ENCODE measurements around the gene CIT. TPM values are rescaled to one million over a fixed set of nuclear protein-coding genes. Genes with fewer than 3 reads are reported as not detected.

The CIT gene
- total and polyA plus RNA-seq, 2 donors (not counting 3 experiments of a cell fraction or from before 2014, with no cell fraction given) = 13.3 to 61.8 TPM

DNA sequence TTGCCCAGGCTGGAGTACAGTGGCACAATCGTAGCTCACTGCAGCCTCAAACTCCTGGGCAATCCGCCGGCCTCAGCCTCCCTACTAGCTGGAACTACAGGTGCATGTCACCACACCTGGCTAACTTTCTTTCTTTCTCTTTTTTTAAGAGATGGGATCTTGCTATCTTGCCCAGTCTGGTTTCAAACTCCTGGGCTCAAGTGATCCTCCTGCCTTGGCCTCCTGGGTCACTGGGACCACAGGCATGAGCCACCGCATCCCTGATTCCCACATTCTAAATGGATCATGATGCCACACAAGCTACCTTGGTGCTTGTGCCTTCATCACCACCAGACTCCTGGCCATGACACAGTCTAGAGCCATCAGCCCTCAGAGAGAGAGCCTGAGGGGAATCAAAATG, 165.4 kb downstream of the CIT start:
- Histone ChIP-seq H3K27me3 (ENCODE audit: control insufficient read depth in 2 of 2, insufficient read depth in 2 of 2, low read length in 2 of 2) (no peaks in the 10 kb centered on the region), H3K9me1 (replicated peaks; ENCODE audit: control insufficient read depth, extremely low read depth, insufficient read depth, low read length) (no peaks in the 10 kb centered on the region), H4K20me1 (replicated peaks; ENCODE audit: control insufficient read depth, extremely low read depth, insufficient read depth, low read length) (no peaks in the 10 kb centered on the region), H3K36me3 (ENCODE audit: control insufficient read depth in 2 of 2, extremely low read depth in 1 of 2, insufficient read depth in 2 of 2, low read length in 2 of 2) (no peaks in the 10 kb centered on the region), H3K4me2 (ENCODE audit: insufficient read depth, low read length) (no peak overlapping the region), H3K79me2 (ENCODE audit: control insufficient read depth, insufficient read depth, low read length) (no peaks in the 10 kb centered on the region), H3K9me3 (replicated peaks; ENCODE audit: control insufficient read depth, insufficient read depth, low read length) (no peaks in the 10 kb centered on the region), H3K9ac (replicated peaks; ENCODE audit: extremely low read depth, insufficient read depth, low read length) (no peak overlapping the region), H2AFZ (ENCODE audit: low read depth, low read length) (no peak overlapping the region), H3K4me3 (replicated peaks in 1 of 3; ENCODE audit: insufficient read depth in 1 of 3, low read depth in 1 of 3, low read length in 3 of 3) (no peak overlapping the region), H3K27ac (ENCODE audit: insufficient read depth, low read depth, low read length) (no peak overlapping the region), H3K4me1 (ENCODE audit: control insufficient read depth, extremely low read depth, insufficient read depth, low read length) (peaks cover 15% of the 10 kb centered on the region)
- ChIA-PET CTCF (interaction anchor here (2.1 to 2.5 kb wide), 2 partner anchors 12 to 70 kb away, joined by 7 to 14 read pairs; no protein-coding TSS in a partner anchor), POLR2A (no interaction called here)
- DNase-seq (ENCODE audit: low read depth, low spot score) (no peak), FAIRE-seq (no peak)
- no peak for TF ChIP-seq GATA2 (IDR thresholded peaks at IDR 0.05; ENCODE audit: insufficient read depth, insufficient read length, low read depth, low read length)
- no peak for TF ChIP-seq CTCF (IDR thresholded peaks at IDR 0.05; ENCODE audit: extremely low read depth in 1 of 2, insufficient read depth in 1 of 2, low read depth in 1 of 2, low read length in 2 of 2)
- TF ChIP-seq POLR2A (IDR thresholded peaks at IDR 0.05; ENCODE audit: low read depth, low read length) = no peak
- TF ChIP-seq FOS (IDR thresholded peaks at IDR 0.05; ENCODE audit: borderline replicate concordance, insufficient read depth, low read length) = no peak
- no peak for TF ChIP-seq MYC (IDR thresholded peaks at IDR 0.05; ENCODE audit: low read depth, low read length)
- dilution Hi-C loops (cut with MboI; ENCODE audit: extremely low pct_ligation_motif_present, low sequenced_read_pairs) = no loop called here
- intact Hi-C loops (cut with micrococcal nuclease) = no loop called here
- no TSS peak for BruUV-seq (replicated peaks)

GRCh38 chr12:119710965-119711551, 166.1 kb downstream of the CIT start:
- H3K4me3 ChIP-seq (replicated peaks in 1 of 3; ENCODE audit: insufficient read depth in 1 of 3, low read depth in 1 of 3, low read length in 3 of 3) = no peak overlapping the region
- no peak overlapping the region for H3K27ac ChIP-seq (ENCODE audit: insufficient read depth, low read depth, low read length)
- ChIA-PET POLR2A (interaction anchor here (0.6 kb wide), 1 partner anchor 12 kb away, joined by 4 read pairs; no protein-coding TSS in a partner anchor), CTCF (interaction anchor here (2.0 to 2.5 kb wide), 3 partner anchors 12 to 70 kb away, joined by 7 to 14 read pairs (median 9); no protein-coding TSS in a partner anchor)
- dilution Hi-C loops (cut with MboI; ENCODE audit: extremely low pct_ligation_motif_present, low sequenced_read_pairs) (no loop called here), intact Hi-C loops (cut with micrococcal nuclease) (no loop called here)
- DNase-seq (ENCODE audit: low read depth, low spot score) (no peak), FAIRE-seq (no peak)
- H3K9me3 ChIP-seq (replicated peaks; ENCODE audit: control insufficient read depth, insufficient read depth, low read length) = no peaks in the 10 kb centered on the region
- H2AFZ ChIP-seq (ENCODE audit: low read depth, low read length) = no peak overlapping the region
- H3K4me1 ChIP-seq (ENCODE audit: control insufficient read depth, extremely low read depth, insufficient read depth, low read length) = peaks cover 10% of the 10 kb centered on the region
- H4K20me1 ChIP-seq (replicated peaks; ENCODE audit: control insufficient read depth, extremely low read depth, insufficient read depth, low read length) = no peaks in the 10 kb centered on the region
- H3K27me3 ChIP-seq (ENCODE audit: control insufficient read depth in 2 of 2, insufficient read depth in 2 of 2, low read length in 2 of 2) = no peaks in the 10 kb centered on the region
- no peak overlapping the region for H3K4me2 ChIP-seq (ENCODE audit: insufficient read depth, low read length)
- no peak overlapping the region for H3K9ac ChIP-seq (replicated peaks; ENCODE audit: extremely low read depth, insufficient read depth, low read length)
- H3K79me2 ChIP-seq (ENCODE audit: control insufficient read depth, insufficient read depth, low read length) = no peaks in the 10 kb centered on the region
- H3K36me3 ChIP-seq (ENCODE audit: control insufficient read depth in 2 of 2, extremely low read depth in 1 of 2, insufficient read depth in 2 of 2, low read length in 2 of 2) = no peaks in the 10 kb centered on the region
- BruUV-seq (replicated peaks) = no TSS peak
- H3K9me1 ChIP-seq (replicated peaks; ENCODE audit: control insufficient read depth, extremely low read depth, insufficient read depth, low read length) = no peaks in the 10 kb centered on the region
- TF ChIP-seq JUN (IDR thresholded peaks at IDR 0.05; ENCODE audit: borderline replicate concordance, insufficient read depth, insufficient read length, low read depth) (no peak), CTCF (IDR thresholded peaks at IDR 0.05; ENCODE audit: extremely low read depth in 1 of 2, insufficient read depth in 1 of 2, low read depth in 1 of 2, low read length in 2 of 2) (no peak), MYC (IDR thresholded peaks at IDR 0.05; ENCODE audit: low read depth, low read length) (no peak), GATA2 (IDR thresholded peaks at IDR 0.05; ENCODE audit: insufficient read depth, insufficient read length, low read depth, low read length) (no peak), EZH2 (IDR thresholded peaks at IDR 0.05; ENCODE audit: borderline replicate concordance, low read depth, low read length, severe bottlenecking) (no peak), FOS (IDR thresholded peaks at IDR 0.05; ENCODE audit: borderline replicate concordance, insufficient read depth, low read length) (no peak), POLR2AphosphoS5 (IDR thresholded peaks at IDR 0.05; ENCODE audit: insufficient read depth, low read depth, low read length) (no peak), POLR2A (IDR thresholded peaks at IDR 0.05; ENCODE audit: low read depth, low read length) (no peak)
- TF ChIP-seq, protein P1, sequence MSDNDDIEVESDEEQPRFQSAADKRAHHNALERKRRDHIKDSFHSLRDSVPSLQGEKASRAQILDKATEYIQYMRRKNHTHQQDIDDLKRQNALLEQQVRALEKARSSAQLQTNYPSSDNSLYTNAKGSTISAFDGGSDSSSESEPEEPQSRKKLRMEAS (IDR thresholded peaks at IDR 0.05; ENCODE audit: insufficient read depth, insufficient read length) = no peak
